CD4-positive, alpha-beta T cell treated with Interleukin-2 at 100 ng/mL for 4 hours (primary cell): ENCODE results near the gene DNASE2B.

ENCODE experiments used
- DNase-seq: peaks from one replicate; pipeline ENCODE4 v3.0.0-alpha.2; 2020; ENCODE audit warnings: low spot score

The DNASE2B gene

GRCh38 chr1:84374991-84375696 is 23.1 kb upstream of the DNASE2B start:
- no peak for DNase-seq

- DNase-seq = no peak
Observed at GRCh38 chr1:84376000-84376910, 22.0 kb upstream of the DNASE2B start.

- no peak for DNase-seq
Observed at GRCh38 chr1:84377480-84378095, 20.7 kb upstream of the DNASE2B start.

- DNase-seq = no peak
Observed at GRCh38 chr1:84379138-84379916, 19.0 kb upstream of the DNASE2B start.

GRCh38 chr1:84379917-84380180 is 18.4 kb upstream of the DNASE2B start:
- no peak for DNase-seq

- DNase-seq = no peak
Observed at GRCh38 chr1:84382127-84382526, 16.2 kb upstream of the DNASE2B start.

GRCh38 chr1:84385347-84385746 is 12.9 kb upstream of the DNASE2B start:
- no peak for DNase-seq

GRCh38 chr1:84386716-84387479 is 11.4 kb upstream of the DNASE2B start:
- no peak for DNase-seq

GRCh38 chr1:84387480-84388163 is 10.7 kb upstream of the DNASE2B start:
- DNase-seq = no peak

- no peak for DNase-seq
Observed at GRCh38 chr1:84390226-84390625, 8.1 kb upstream of the DNASE2B start.

GRCh38 chr1:84401156-84401555 is 2.9 kb downstream of the DNASE2B start:
- no peak for DNase-seq

- DNase-seq = no peak
Observed at GRCh38 chr1:84402060-84402459, 3.8 kb downstream of the DNASE2B start.

GRCh38 chr1:84402501-84402900 is 4.2 kb downstream of the DNASE2B start:
- no peak for DNase-seq

- no peak for DNase-seq
Observed at GRCh38 chr1:84403347-84403746, 5.1 kb downstream of the DNASE2B start.

- DNase-seq = no peak
Observed at GRCh38 chr1:84406346-84406861, 8.1 kb downstream of the DNASE2B start.

GRCh38 chr1:84407524-84407923 is 9.2 kb downstream of the DNASE2B start:
- DNase-seq = no peak

- DNase-seq = no peak
Observed at GRCh38 chr1:84407958-84408422, 9.7 kb downstream of the DNASE2B start.

- DNase-seq = no peak
Observed at GRCh38 chr1:84409888-84410287, 11.6 kb downstream of the DNASE2B start.

- no peak for DNase-seq
Observed at GRCh38 chr1:84410328-84411095, 12.2 kb downstream of the DNASE2B start.
